Non-pigmented ciliary epithelial cell (primary cell): ENCODE results near the gene ARID1B.
A peak's percentile ranks its signal among the peaks of the same experiment; 100 is the strongest.
"Not testable (repeated sequence)": the region's sequence is repeated elsewhere in the genome, so short reads cannot be mapped to it uniquely, and the experiment has no call there.

Experiments used
- DNase-seq: peaks from one replicate; pipeline ENCODE4 v3.0.0-alpha.2; 2010; ENCODE audit warnings: low read depth

Gene ARID1B

DNA sequence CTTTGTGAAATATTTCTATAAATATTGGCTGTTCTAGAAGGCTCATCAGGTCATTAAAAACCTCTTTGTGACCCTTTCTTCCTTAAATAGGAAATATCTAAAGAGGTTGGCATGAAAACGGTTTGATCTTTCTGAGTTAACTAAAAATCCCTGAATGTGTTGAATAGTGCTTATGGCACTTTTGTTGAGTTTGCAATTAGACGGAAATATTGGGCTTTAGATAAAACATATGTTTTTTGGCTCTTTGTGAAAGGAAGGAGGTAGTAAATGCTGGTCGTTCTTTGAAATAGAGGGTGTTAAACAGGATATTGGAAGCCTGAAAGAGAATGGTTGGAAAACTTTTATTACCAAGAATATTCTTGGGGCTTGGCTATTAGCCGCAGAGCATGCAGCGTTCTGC lies 163.0 kb downstream of the ARID1B start:
- DNase-seq = no peak

DNA sequence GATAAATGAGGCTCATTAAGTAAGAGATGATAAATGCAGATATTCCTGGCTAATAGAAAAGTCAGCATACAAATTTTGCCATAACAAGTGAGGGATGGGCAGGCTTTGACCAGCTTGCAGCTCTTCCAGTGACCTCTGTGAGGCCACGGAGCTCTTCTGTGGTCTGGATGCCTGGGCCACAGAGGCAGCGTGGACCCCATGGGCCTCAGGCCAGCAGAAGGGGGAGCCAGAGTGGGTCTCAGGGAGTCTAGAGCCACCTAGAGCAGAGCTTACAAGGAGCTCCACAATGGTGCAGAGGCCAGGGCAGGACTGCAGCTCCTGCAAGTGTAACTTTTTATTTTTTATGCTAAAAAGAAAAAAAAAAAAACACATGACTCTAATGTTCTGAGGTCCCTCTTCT lies 165.1 kb downstream of the ARID1B start:
- DNase-seq = no peak

DNA sequence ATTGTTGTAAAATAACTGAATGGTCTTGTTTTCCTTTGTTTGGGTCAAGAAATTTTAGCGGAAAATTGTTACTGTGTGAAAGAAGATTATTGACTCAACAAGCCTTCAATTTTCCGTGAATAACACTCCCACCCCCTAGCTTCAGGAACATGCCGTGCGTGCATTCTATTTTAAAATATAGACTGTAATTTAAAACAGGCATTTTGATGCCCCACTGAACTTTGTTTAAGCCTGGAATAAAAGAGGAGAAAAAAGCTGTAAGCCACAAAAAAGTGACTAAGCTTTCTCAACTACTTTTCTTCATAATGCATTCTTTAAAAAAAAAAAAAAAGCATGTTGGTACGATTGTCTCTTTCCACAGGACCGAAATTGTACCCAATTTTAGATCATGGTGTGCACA lies 166.0 kb downstream of the ARID1B start:
- DNase-seq = no peak

GRCh38 chr6:156943816-156944215 lies 166.6 kb downstream of the ARID1B start:
- DNase-seq = no peak

GRCh38 chr6:156944412-156944811 lies 167.2 kb downstream of the ARID1B start:
- DNase-seq = no peak

GRCh38 chr6:156945789-156946172 lies 168.6 kb downstream of the ARID1B start:
- DNase-seq = not testable (repeated sequence)

DNA sequence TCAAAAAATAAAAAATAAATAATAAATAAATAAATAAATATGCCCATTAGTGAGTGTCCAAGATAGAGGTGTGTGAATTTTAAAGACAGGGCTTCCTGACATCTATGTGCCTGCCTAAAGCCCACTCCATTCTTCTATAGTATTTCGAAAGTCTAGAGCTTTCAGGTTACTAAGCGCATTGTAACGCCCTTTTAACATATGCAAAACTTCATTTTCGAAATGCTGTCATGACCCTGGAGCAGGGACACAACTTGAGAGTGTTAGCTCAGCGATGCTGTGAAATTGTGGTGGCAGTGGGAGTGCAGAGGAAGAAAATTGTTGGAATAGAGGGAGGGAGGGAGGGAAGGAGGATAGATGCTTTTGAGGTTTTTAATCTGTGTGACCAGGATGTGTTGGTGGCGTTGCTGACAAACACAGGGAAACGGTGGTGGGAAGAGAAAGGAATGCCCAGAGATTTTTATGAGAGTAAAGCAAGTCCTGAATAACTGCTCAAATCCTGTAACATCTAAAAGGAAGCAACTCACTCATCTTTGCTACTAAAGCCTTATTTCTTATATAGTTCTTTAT lies 169.3 kb downstream of the ARID1B start:
- no peak for DNase-seq

DNA sequence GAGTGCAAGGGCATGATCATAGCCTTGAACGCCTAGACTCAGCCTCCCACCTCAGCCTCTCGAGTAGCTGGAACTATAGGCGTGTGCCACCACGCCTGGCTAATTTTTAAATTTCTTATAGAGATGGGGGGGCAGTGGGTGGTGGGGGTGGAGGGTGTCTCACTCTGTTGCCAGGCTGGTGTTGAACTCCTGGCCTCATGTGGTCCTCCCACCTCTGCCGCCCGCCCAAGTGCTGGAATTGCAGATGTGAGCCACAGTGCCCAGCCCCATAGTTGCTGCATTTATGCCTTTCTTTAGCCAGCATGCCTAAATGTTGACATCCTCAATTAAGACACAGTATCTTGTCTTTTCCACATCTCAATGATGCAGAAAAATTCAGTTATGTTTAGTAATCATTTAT lies 171.1 kb downstream of the ARID1B start:
- no peak for DNase-seq

DNA sequence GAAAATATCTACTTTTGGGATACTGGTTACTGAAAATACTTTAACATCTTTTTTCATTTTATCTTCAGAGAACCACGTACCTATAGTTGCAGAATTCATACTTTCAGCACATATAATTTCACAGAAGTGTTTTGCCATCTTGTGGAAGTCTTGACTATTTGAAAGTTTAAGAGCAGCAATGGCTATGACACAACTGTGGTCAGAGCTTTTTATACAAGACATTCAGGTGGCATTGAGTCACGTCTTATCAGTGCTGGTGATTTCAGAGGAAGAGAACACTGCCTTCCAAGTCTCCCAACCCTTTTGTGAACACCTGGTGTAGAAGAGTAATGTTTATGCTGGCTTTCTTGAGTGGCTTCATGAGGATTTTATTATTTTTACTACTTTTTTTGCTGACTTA lies 171.6 kb downstream of the ARID1B start:
- peak; percentile 88 for DNase-seq

GRCh38 chr6:156949376-156949775 lies 172.2 kb downstream of the ARID1B start:
- peak; percentile 67 for DNase-seq

- no peak for DNase-seq
Measured at GRCh38 chr6:156950084-156950483, 172.9 kb downstream of the ARID1B start.

DNA sequence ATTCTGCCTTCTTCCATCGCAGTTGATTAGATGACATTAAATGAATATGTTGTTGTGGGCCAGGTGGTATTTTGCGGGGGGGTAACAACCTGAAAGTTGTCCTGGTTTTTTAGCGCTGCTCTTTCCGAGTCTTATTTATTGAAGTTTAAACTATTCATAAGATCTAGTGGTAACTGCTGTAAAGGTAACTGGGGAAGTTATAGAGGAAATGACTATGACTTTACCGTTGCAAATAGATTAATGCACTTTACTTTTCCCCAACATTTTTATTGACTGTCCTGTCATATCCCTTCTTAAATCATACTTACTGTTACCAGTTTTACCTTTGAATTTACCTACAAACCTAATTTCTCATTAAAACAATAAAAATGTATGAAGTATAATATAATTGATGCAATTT lies 173.4 kb downstream of the ARID1B start:
- DNase-seq = no peak

GRCh38 chr6:156952401-156952800 lies 175.2 kb downstream of the ARID1B start:
- DNase-seq = no peak

DNA sequence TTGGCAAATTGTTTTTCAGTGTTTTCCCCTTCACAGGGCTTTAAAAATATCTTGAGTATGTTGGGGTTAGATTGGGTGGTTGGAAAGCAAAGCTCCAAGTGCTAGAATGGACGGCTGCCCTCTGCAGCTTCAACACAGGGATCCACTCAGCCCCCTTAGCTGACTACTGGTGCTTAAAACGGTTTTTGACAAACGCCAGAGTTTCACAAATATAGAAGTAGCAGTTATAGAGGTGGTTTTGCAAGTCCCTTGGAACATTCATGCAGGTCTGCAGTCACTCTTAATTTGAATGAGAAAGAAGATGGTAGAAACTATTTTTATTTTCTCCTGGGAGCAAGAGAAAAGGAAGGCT lies 175.9 kb downstream of the ARID1B start:
- DNase-seq = no peak

GRCh38 chr6:156953479-156954146 lies 176.4 kb downstream of the ARID1B start:
- peak; percentile 98 for DNase-seq

DNA sequence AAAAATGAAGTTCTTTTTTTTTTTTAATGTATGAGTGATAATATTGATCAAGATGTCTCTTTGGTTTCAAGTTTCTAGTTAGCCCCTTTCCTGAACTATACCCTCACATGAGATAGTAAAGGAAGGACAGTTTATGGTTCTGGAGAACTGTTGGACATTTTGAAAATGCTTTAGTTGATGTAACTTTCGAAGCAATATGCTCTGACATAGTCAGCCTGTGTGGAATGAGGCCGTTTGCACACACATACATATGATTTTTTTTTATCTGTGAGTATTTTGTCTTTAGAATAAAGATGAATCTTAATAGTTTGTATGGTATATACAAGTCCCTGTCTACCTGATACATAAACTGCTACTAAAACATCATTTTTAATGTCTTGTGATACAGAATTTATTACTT lies 177.0 kb downstream of the ARID1B start:
- DNase-seq = no peak

DNA sequence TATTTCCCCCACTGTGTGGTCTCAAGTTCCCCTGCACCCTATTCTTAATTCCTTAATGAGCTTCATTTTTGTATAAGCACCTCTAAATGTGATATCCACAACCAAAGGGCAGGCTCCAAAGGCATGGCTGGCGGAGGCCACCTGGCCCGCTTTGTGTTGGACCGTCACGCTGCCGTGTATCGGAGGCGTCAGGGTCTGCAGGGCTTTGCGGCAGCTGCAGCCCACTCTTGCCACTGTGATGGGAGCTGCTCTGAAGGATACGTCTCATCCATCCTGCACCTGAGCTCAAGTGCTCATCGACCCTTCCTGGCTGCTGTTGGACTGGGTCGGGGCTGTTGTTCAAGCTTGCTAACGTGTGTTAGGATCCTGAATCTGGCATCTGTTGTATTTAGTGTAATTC lies 177.6 kb downstream of the ARID1B start:
- no peak for DNase-seq

GRCh38 chr6:156955494-156956183 lies 178.5 kb downstream of the ARID1B start:
- DNase-seq = no peak

GRCh38 chr6:156956286-156956685 lies 179.1 kb downstream of the ARID1B start:
- DNase-seq = no peak

GRCh38 chr6:156957931-156958547 lies 180.9 kb downstream of the ARID1B start:
- no peak for DNase-seq

GRCh38 chr6:156960525-156960924 lies 183.3 kb downstream of the ARID1B start:
- no peak for DNase-seq

GRCh38 chr6:156961282-156961892 lies 184.2 kb downstream of the ARID1B start:
- DNase-seq = no peak
